ENCODE measurements around the gene ATP2C1. TPM values are rescaled to one million over a fixed set of nuclear protein-coding genes. Genes with fewer than 3 reads are reported as not detected.

The ATP2C1 gene
- total and polyA plus RNA-seq, 2 experiments from 2014 or later = 28.1 to 75.7 TPM

- no peak overlapping the region for H3K4me2 ChIP-seq
- Mint-ChIP-seq H3K27ac (no peak overlapping the region), H3K4me3 (no peak overlapping the region), H3K27me3 (ENCODE audit: insufficient read depth, low read depth, poor library complexity) (no peaks in the 10 kb centered on the region), H3K9me3 (no peaks in the 10 kb centered on the region), H3K36me3 (ENCODE audit: low read depth) (peaks cover 39% of the 10 kb centered on the region), H3K4me1 (peaks cover 11% of the 10 kb centered on the region)
- no peaks in the 10 kb centered on the region for H3K27me3 ChIP-seq (ENCODE audit: insufficient read depth)
- no peaks in the 10 kb centered on the region for H3K9me2 ChIP-seq (ENCODE audit: insufficient read depth)
- no peak overlapping the region for H3K27ac ChIP-seq (ENCODE audit: low read depth)
- H3F3A ChIP-seq (replicated peaks; ENCODE audit: low read depth) = no peaks in the 10 kb centered on the region
- no peak overlapping the region for H2AFZ ChIP-seq
- H3K4me1 ChIP-seq (ENCODE audit: insufficient read depth) = peaks cover 5% of the 10 kb centered on the region
- 0 out of 2 replicates have a peak, but pooled peaks cover 2% of the 10 kb centered on the region for H4K20me1 ChIP-seq (replicated peaks; ENCODE audit: insufficient read depth)
- H3K36me3 ChIP-seq (ENCODE audit: insufficient read depth) = no peaks in the 10 kb centered on the region; the same call in 1 of the 2 replicates
- TF ChIP-seq STAT1 (IDR thresholded peaks at IDR 0.05; ENCODE audit: unreplicated experiment) = no peak
- no peak for TF ChIP-seq CREB1 (CRISPR knock-in tag; IDR thresholded peaks at IDR 0.05; ENCODE audit: low read depth)
- no peak for TF ChIP-seq REST (IDR thresholded peaks at IDR 0.05; ENCODE audit: unreplicated experiment)
- no peak for TF ChIP-seq POLR2AphosphoS5 (IDR thresholded peaks at IDR 0.05; ENCODE audit: low read depth)
- TF ChIP-seq NANOG (IDR thresholded peaks at IDR 0.05; ENCODE audit: borderline replicate concordance) = no peak
- TF ChIP-seq ZNF331 (CRISPR knock-in tag; IDR thresholded peaks at IDR 0.05; ENCODE audit: low read depth) = no peak
- TF ChIP-seq, protein P1, sequence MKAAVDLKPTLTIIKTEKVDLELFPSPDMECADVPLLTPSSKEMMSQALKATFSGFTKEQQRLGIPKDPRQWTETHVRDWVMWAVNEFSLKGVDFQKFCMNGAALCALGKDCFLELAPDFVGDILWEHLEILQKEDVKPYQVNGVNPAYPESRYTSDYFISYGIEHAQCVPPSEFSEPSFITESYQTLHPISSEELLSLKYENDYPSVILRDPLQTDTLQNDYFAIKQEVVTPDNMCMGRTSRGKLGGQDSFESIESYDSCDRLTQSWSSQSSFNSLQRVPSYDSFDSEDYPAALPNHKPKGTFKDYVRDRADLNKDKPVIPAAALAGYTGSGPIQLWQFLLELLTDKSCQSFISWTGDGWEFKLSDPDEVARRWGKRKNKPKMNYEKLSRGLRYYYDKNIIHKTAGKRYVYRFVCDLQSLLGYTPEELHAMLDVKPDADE (IDR thresholded peaks at IDR 0.05) = no peak
- no peak for TF ChIP-seq ZNF114 (CRISPR knock-in tag; IDR thresholded peaks at IDR 0.05)
- no peak for TF ChIP-seq JUNB (IDR thresholded peaks at IDR 0.05; ENCODE audit: unreplicated experiment)
- TF ChIP-seq ZNF462 (CRISPR knock-in tag; IDR thresholded peaks at IDR 0.05) = no peak
- TF ChIP-seq, protein P2, sequence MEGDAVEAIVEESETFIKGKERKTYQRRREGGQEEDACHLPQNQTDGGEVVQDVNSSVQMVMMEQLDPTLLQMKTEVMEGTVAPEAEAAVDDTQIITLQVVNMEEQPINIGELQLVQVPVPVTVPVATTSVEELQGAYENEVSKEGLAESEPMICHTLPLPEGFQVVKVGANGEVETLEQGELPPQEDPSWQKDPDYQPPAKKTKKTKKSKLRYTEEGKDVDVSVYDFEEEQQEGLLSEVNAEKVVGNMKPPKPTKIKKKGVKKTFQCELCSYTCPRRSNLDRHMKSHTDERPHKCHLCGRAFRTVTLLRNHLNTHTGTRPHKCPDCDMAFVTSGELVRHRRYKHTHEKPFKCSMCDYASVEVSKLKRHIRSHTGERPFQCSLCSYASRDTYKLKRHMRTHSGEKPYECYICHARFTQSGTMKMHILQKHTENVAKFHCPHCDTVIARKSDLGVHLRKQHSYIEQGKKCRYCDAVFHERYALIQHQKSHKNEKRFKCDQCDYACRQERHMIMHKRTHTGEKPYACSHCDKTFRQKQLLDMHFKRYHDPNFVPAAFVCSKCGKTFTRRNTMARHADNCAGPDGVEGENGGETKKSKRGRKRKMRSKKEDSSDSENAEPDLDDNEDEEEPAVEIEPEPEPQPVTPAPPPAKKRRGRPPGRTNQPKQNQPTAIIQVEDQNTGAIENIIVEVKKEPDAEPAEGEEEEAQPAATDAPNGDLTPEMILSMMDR (conservative IDR thresholded peaks at IDR 0.05; ENCODE audit: low read depth in 2 of 2) = no peak
- no peak for TF ChIP-seq EZH2 (IDR thresholded peaks at IDR 0.05; ENCODE audit: low read depth, unreplicated experiment)
- TF ChIP-seq EZH2phosphoT487 (IDR thresholded peaks at IDR 0.05; ENCODE audit: unreplicated experiment) = no peak
- H3K79me2 ChIP-seq (replicated peaks; ENCODE audit: insufficient read depth) = no peaks in the 10 kb centered on the region
- no peak overlapping the region for H3K4me3 ChIP-seq
- no peak for DNase-seq (ENCODE audit: low spot score)
- no peak for ATAC-seq
Observed at GRCh38 chr3:130968221-130968620, 74.3 kb downstream of the ATP2C1 start.

All from GM23338 (cell line).